Kidney (tissue), 14 donors: ENCODE data around the gene AGPAT4. TPM values are rescaled to one million over a fixed set of nuclear protein-coding genes. Genes with fewer than 3 reads are reported as not detected.

Experiments used
- DNase-seq, 5 donors: peaks; one replicate each; pipeline ENCODE4 v3.0.0-alpha.2; 2013 to 2020
- FAIRE-seq: peaks from 2 replicates; lab custom pipeline; 2012; peaks lifted over from hg19 to GRCh38; lab: Jason Lieb, UNC
- H3K27ac ChIP-seq, 2 donors: one replicate each; pipeline ENCODE4 v1.7.0; 2013; ENCODE audit warnings: low read depth in 2 of 2, low read length in 2 of 2, inconsistent platforms in 1 of 2
- H3K27me3 ChIP-seq: one replicate; pipeline ENCODE4 v1.7.1; 2013; ENCODE audit warnings: low read length, inconsistent platforms; ENCODE audit not compliant: control insufficient read depth, insufficient read depth
- H3K36me3 ChIP-seq, 3 donors: one replicate each; pipeline versions ENCODE4 v1.7.0 to v1.7.1; 2013; ENCODE audit warnings: low read length in 3 of 3, control low read depth in 1 of 3, inconsistent platforms in 1 of 3; ENCODE audit not compliant: insufficient read depth in 3 of 3, control insufficient read depth in 2 of 3
- H3K4me1 ChIP-seq, 3 donors: one replicate each; pipeline versions ENCODE4 v1.7.0 to v1.7.1; 2013; ENCODE audit warnings: low read length in 3 of 3, inconsistent platforms in 1 of 3, low read depth in 1 of 3; ENCODE audit not compliant: control insufficient read depth in 2 of 3, insufficient read depth in 2 of 3
- H3K4me3 ChIP-seq, 3 donors: one replicate each; pipeline versions ENCODE4 v1.7.0 to v1.8.1; 2013; ENCODE audit warnings: low read length in 3 of 3, control low read depth in 1 of 3, inconsistent platforms in 1 of 3
- H3K9ac ChIP-seq, 3 donors: one replicate each; pipeline versions ENCODE4 v1.7.0 to v1.7.1; 2013; ENCODE audit warnings: low read length in 3 of 3, control low read depth in 1 of 3, inconsistent platforms in 1 of 3
- H3K9me3 ChIP-seq, 3 donors: one replicate each; pipeline versions ENCODE4 v1.7.0 to v1.7.1; 2013; ENCODE audit warnings: low read length in 3 of 3, control low read depth in 1 of 3, inconsistent platforms in 1 of 3; ENCODE audit not compliant: control insufficient read depth in 2 of 3, insufficient read depth in 1 of 3
- CTCF ChIP-seq: IDR thresholded peaks from 3 replicates; pipeline ENCODE4 v1.5.1; 2012; ENCODE audit warnings: mild to moderate bottlenecking, moderate library complexity, borderline replicate concordance; ENCODE audit not compliant: insufficient read depth; ENCODE audit errors: extremely low read depth
- intact Hi-C: fragments of 100-400 bp; cut with DNase I; formaldehyde crosslinking; loops from one replicate; pipeline ENCODE4 v1.11.1; 2022
- polyA plus RNA-seq: library from polyadenylated mRNA; stranded (reverse); fragments of 350-450 nt; fragmentation: Illumina TruSeq; extraction: RNeasy Lipid Tissue Mini Kit (QIAGEN cat#74804); gene quantifications from one replicate; pipeline ENCODE4 v1.2.3, GENCODE V29; 2014; ENCODE audit warnings: low read depth, low replicate concordance; ENCODE audit not compliant: insufficient read depth
- total RNA-seq: library from RNA; stranded (reverse); fragmentation: NEBNext Ultra II Directional; extraction: Animal tissue kit (Norgen Biotek cat#: 25700); gene quantifications from one replicate; pipeline ENCODE4 v1.2.1, GENCODE V29; 2021
- donor health status: control.
- donor health status: control.
- donor health status: control.
- donor health status: control.
- donor health status: control.
- donor health status: DM: yes; HTN: yes; CAD: no.
- donor health status: Normal renal cell carcinoma (clear cell type).

The AGPAT4 gene
- total and polyA plus RNA-seq, 2 donors from 2014 or later = 3.3 to 12.3 TPM

DNA sequence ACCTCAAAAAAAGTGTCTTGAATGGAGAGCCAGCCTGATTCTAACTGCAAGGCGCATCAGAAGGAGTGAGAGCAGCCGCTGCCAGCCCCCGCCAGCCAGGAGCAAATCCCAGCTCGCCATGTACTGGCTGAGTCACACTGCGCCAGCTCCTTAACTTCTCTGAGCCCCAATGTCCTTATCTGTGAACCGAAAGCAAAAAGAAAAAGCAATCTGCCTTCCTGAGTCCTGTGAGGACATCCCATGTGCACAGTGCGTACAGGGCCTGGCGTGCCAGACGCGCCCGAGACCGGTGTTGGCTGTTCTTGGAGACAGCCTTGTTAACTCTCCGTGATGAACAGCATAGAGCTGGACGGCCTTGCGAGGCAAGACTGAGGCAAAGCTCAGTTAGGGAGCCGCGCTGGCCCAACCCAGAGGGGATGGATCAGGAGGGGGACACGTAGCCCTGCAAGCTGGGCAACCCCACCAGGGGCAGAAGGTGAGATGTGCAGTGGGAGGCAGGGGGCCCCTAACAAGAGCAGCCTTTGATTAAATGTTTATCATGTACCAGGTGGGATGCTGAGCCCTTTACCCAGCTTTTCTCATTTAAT is 122.7 kb downstream of the AGPAT4 start:
- intact Hi-C loops = no loop called here
- DNase-seq = no peak

GRCh38 chr6:161150566-161150965 is 123.3 kb downstream of the AGPAT4 start:
- Histone ChIP-seq H3K9ac (no peak overlapping the region), H3K27ac (no peak overlapping the region), H3K4me1 (no peaks in the 10 kb centered on the region), H3K36me3 (no peaks in the 10 kb centered on the region), H3K9me3 (no peaks in the 10 kb centered on the region), H3K4me3 (no peak overlapping the region), H3K27me3 (no peaks in the 10 kb centered on the region)
- FAIRE-seq = no peak
- no peak for DNase-seq
- intact Hi-C loops = no loop called here
- TF ChIP-seq CTCF = no peak

More for the DNA sequence above, 122.7 kb downstream of the AGPAT4 start:
- Histone ChIP-seq H3K4me1 (no peaks in the 10 kb centered on the region), H3K27ac (no peak overlapping the region), H3K27me3 (no peaks in the 10 kb centered on the region), H3K4me3 (no peak overlapping the region), H3K36me3 (no peaks in the 10 kb centered on the region), H3K9me3 (no peaks in the 10 kb centered on the region), H3K9ac (no peak overlapping the region)
- TF ChIP-seq CTCF = no peak
- FAIRE-seq = no peak

DNA sequence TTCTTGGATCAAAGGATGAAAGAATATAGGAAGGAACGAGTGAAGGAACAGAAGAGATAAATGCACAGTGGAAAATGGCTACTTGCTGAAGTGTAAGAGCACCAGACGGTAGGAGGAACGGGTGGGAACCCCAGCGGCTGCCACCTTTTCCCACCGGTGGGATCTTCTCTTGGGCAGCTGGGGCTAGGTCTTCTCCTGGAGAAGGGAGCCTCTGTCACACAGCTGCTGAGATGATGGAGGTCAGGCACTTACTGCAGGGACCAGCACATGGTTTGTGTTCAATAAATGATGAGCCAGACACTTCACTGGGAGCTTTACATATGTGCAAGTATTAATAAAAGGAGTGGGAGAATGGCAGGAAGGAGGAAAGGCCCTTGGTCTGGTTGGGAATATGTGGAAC is 123.7 kb downstream of the AGPAT4 start:
- TF ChIP-seq CTCF = no peak
- intact Hi-C loops = no loop called here
- Histone ChIP-seq H3K27ac (no peak overlapping the region), H3K36me3 (no peaks in the 10 kb centered on the region), H3K27me3 (no peaks in the 10 kb centered on the region), H3K9me3 (no peaks in the 10 kb centered on the region), H3K4me1 (no peaks in the 10 kb centered on the region), H3K4me3 (no peak overlapping the region), H3K9ac (no peak overlapping the region)
- DNase-seq (peak in 1 of 5 donors; percentile 1), FAIRE-seq (no peak)
